ENCODE results near the gene PTPRU.

The PTPRU gene

DNA sequence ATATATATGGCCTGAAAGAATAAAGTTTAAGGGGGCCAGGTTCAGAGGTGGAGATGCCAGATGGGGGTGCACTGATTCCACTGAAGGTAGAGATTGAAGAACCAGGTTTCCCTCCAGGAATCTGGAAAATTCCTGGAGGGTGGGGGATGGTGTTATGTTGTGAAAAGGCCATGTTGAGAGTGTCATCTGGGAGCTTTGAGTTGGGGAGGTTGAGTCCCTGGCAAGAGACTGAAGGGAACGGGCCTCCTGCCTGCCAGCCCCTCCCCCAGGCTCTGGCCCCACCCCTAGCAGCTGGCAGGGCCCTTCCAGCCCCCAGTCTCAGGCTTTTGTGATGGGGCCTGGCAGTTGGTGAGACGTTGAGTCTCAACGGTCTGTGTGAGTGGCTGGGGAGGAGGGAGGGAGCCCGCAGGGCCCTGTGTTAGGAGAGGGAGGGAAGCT is 4.1 kb downstream of the PTPRU start:
- H3K79me2 ChIP-seq (ENCODE audit: low read length) = no peaks in the 10 kb centered on the region
- H3K27me3 ChIP-seq (replicated peaks; ENCODE audit: insufficient read depth, low read length) = peaks cover 80% of the 10 kb centered on the region
- H3K27ac ChIP-seq (ENCODE audit: low read length) = no peak overlapping the region
- H3K4me2 ChIP-seq (ENCODE audit: low read depth, low read length) = no peak overlapping the region
- TF ChIP-seq EZH2 (optimal IDR thresholded peaks at IDR 0.05; ENCODE audit: low read depth, low read length) (no peak), EZH2phosphoT487 (IDR thresholded peaks at IDR 0.05; ENCODE audit: low read length) (no peak)
- TF ChIP-seq, protein P1, sequence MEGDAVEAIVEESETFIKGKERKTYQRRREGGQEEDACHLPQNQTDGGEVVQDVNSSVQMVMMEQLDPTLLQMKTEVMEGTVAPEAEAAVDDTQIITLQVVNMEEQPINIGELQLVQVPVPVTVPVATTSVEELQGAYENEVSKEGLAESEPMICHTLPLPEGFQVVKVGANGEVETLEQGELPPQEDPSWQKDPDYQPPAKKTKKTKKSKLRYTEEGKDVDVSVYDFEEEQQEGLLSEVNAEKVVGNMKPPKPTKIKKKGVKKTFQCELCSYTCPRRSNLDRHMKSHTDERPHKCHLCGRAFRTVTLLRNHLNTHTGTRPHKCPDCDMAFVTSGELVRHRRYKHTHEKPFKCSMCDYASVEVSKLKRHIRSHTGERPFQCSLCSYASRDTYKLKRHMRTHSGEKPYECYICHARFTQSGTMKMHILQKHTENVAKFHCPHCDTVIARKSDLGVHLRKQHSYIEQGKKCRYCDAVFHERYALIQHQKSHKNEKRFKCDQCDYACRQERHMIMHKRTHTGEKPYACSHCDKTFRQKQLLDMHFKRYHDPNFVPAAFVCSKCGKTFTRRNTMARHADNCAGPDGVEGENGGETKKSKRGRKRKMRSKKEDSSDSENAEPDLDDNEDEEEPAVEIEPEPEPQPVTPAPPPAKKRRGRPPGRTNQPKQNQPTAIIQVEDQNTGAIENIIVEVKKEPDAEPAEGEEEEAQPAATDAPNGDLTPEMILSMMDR (IDR thresholded peaks at IDR 0.05; ENCODE audit: low read length) = no peak
- no peak for DNase-seq
- H2AFZ ChIP-seq (ENCODE audit: low read length) = no peak overlapping the region
- no peak overlapping the region for H3K4me3 ChIP-seq (ENCODE audit: low read length)
- no peaks in the 10 kb centered on the region for H4K20me1 ChIP-seq (ENCODE audit: insufficient read depth, low read length)
- H3K9me3 ChIP-seq (replicated peaks; ENCODE audit: insufficient read depth, low read length) = no peaks in the 10 kb centered on the region
- H3F3A ChIP-seq (ENCODE audit: insufficient read depth, low read length) = no peaks in the 10 kb centered on the region
- no peaks in the 10 kb centered on the region for H3K9me2 ChIP-seq (replicated peaks; ENCODE audit: insufficient read depth, low read length)
- peaks cover 8% of the 10 kb centered on the region for H3K4me1 ChIP-seq (ENCODE audit: low read length)
- no peak overlapping the region for H3K9ac ChIP-seq (ENCODE audit: low read length)
- H3K36me3 ChIP-seq (replicated peaks; ENCODE audit: insufficient read depth, low read length) = no peaks in the 10 kb centered on the region

DNA sequence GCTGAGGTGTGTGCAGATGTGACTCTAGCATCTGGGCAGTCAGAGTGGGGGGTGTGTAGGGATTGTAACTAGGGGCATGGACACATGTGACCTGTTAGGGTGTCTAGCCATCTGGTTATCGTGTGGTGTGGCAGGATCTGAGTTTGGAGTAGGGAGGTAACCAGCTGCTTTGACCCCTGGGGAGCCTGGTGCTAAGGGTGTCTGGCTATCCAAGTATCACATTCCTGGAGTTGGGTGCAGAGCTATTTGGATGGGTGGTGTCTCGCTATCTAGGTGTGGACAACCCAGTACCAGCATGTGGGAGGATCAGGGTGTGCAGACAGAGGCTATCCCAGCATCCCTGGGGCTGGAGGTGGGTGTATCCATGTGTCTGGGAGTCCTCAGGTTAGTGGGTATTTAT is 4.7 kb downstream of the PTPRU start:
- Histone ChIP-seq H3K27me3 (replicated peaks; ENCODE audit: insufficient read depth, low read length) (peaks cover 79% of the 10 kb centered on the region), H3K27ac (ENCODE audit: low read length) (no peak overlapping the region), H3K79me2 (ENCODE audit: low read length) (no peaks in the 10 kb centered on the region)

DNA sequence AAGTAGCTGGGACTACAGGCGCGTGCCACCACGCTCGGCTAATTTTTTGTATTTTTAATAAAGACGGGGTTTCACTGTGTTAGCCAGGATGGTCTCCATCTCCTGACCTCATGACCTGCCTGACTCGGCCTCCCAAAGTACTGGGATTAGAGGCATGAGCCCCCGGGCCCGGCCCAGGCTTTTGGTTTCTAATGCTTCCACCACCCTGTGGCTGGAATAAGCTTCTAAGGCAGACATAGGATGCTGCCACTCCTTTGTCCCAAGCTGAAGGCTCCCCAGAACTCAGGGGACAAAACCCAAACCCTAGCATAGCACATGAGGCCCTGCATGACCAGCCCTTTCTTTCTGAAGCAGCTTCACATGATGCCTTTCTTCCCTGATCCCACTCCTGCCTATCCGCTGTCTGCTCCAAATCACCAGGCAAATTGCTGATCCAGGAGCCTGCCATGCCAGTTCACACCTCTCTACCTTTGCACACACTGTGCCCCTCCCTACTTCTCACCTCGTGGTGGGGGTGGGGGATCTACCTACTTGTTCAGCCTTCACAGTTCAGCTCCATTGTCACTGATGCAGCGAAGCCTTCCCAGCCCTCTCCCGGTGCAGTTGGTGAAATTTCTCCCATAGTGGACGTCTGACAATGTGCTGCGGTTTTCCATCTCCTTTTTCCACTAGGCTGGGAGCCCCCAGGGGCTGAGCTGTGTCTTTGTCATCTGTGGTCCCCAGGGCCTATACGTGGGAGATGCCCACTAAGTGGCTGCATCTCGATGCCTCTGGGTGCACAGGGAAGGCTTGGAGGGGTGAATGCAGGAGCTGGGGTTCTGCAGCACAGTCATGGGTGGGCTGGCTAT is 6.9 kb downstream of the PTPRU start:
- no peak overlapping the region for H3K4me2 ChIP-seq (ENCODE audit: low read depth, low read length)

More for the DNA sequence above, 4.7 kb downstream of the PTPRU start:
- TF ChIP-seq, protein P1 (IDR thresholded peaks at IDR 0.05; ENCODE audit: low read length) = no peak
- no peak for TF ChIP-seq EZH2phosphoT487 (IDR thresholded peaks at IDR 0.05; ENCODE audit: low read length)
- TF ChIP-seq EZH2 (optimal IDR thresholded peaks at IDR 0.05; ENCODE audit: low read depth, low read length) = no peak
- no peaks in the 10 kb centered on the region for H4K20me1 ChIP-seq (ENCODE audit: insufficient read depth, low read length)
- DNase-seq = no peak
- H3F3A ChIP-seq (ENCODE audit: insufficient read depth, low read length) = no peaks in the 10 kb centered on the region
- H3K9me3 ChIP-seq (replicated peaks; ENCODE audit: insufficient read depth, low read length) = no peaks in the 10 kb centered on the region
- H3K4me1 ChIP-seq (ENCODE audit: low read length) = peaks cover 8% of the 10 kb centered on the region
- H3K36me3 ChIP-seq (replicated peaks; ENCODE audit: insufficient read depth, low read length) = no peaks in the 10 kb centered on the region
- no peak overlapping the region for H3K4me2 ChIP-seq (ENCODE audit: low read depth, low read length)
- no peak overlapping the region for H3K9ac ChIP-seq (ENCODE audit: low read length)
- H2AFZ ChIP-seq (ENCODE audit: low read length) = no peak overlapping the region
- no peak overlapping the region for H3K4me3 ChIP-seq (ENCODE audit: low read length)
- H3K9me2 ChIP-seq (replicated peaks; ENCODE audit: insufficient read depth, low read length) = no peaks in the 10 kb centered on the region

More for the DNA sequence above, 6.9 kb downstream of the PTPRU start:
- DNase-seq = no peak
- Histone ChIP-seq H4K20me1 (ENCODE audit: insufficient read depth, low read length) (no peaks in the 10 kb centered on the region), H3K4me1 (ENCODE audit: low read length) (no peaks in the 10 kb centered on the region), H3F3A (ENCODE audit: insufficient read depth, low read length) (no peaks in the 10 kb centered on the region), H3K27ac (ENCODE audit: low read length) (no peak overlapping the region), H3K36me3 (replicated peaks; ENCODE audit: insufficient read depth, low read length) (no peaks in the 10 kb centered on the region), H3K9me3 (replicated peaks; ENCODE audit: insufficient read depth, low read length) (no peaks in the 10 kb centered on the region), H2AFZ (ENCODE audit: low read length) (no peak overlapping the region), H3K9me2 (replicated peaks; ENCODE audit: insufficient read depth, low read length) (no peaks in the 10 kb centered on the region), H3K9ac (ENCODE audit: low read length) (no peak overlapping the region), H3K4me3 (ENCODE audit: low read length) (no peak overlapping the region), H3K79me2 (ENCODE audit: low read length) (no peaks in the 10 kb centered on the region), H3K27me3 (replicated peaks; ENCODE audit: insufficient read depth, low read length) (peaks cover 82% of the 10 kb centered on the region)
- TF ChIP-seq, protein P1 (IDR thresholded peaks at IDR 0.05; ENCODE audit: low read length) = no peak
- no peak for TF ChIP-seq EZH2phosphoT487 (IDR thresholded peaks at IDR 0.05; ENCODE audit: low read length)
